ENCODE data around the gene PELO.

- TF ChIP-seq CTCF (IDR thresholded peaks at IDR 0.05) (no peak), EZH2 (IDR thresholded peaks at IDR 0.05; ENCODE audit: borderline replicate concordance, insufficient read depth, low read depth, low read length, poor library complexity, severe bottlenecking) (no peak)
Measured at GRCh38 chr5:52743529-52743928, 44.2 kb upstream of the PELO start.
